Neural cell (in vitro differentiated cells): ENCODE measurements around the gene HIRIP3.

Experiments used
- EP300 ChIP-seq: fragments of 450-650 bp; conservative IDR thresholded peaks from 2 replicates; pipeline ENCODE4 v1.6.1; 2014; ENCODE audit warnings: antibody characterized with exemption, mild to moderate bottlenecking, moderate library complexity; ENCODE audit not compliant: poor library complexity, severe bottlenecking
- EZH2 ChIP-seq: fragments of 200-600, 300-800 bp; shearing (Covaris generic), sonication (generic); IDR thresholded peaks from 2 replicates; pipeline ENCODE4 v1.6.1; 2014; ENCODE audit warnings: antibody characterized with exemption, low read length, borderline replicate concordance, mild to moderate bottlenecking; ENCODE audit not compliant: insufficient read depth, poor library complexity, severe bottlenecking
- POLR2AphosphoS5 ChIP-seq: IDR thresholded peaks from 2 replicates; pipeline ENCODE4 v1.6.1; 2012
- RAD21 ChIP-seq: fragments of 450-650 bp; conservative IDR thresholded peaks from 2 replicates; pipeline ENCODE4 v1.6.1; 2014; ENCODE audit warnings: antibody characterized with exemption, mild to moderate bottlenecking, moderate library complexity
- SMC3 ChIP-seq: fragments of 450-650 bp; conservative IDR thresholded peaks from 2 replicates; pipeline ENCODE4 v1.6.1; 2014; ENCODE audit warnings: antibody characterized with exemption, mild to moderate bottlenecking, moderate library complexity; ENCODE audit not compliant: poor library complexity
- TAF1 ChIP-seq: IDR thresholded peaks from 2 replicates; pipeline ENCODE4 v1.6.1; 2012; ENCODE audit warnings: low read depth
- TF ChIP-seq, protein P1 (sequence below): fragments of 450-650 bp; IDR thresholded peaks from 2 replicates; pipeline ENCODE4 v1.5.1; 2014; ENCODE audit warnings: antibody characterized with exemption, mild to moderate bottlenecking, moderate library complexity; ENCODE audit not compliant: poor library complexity, severe bottlenecking

DNA sequence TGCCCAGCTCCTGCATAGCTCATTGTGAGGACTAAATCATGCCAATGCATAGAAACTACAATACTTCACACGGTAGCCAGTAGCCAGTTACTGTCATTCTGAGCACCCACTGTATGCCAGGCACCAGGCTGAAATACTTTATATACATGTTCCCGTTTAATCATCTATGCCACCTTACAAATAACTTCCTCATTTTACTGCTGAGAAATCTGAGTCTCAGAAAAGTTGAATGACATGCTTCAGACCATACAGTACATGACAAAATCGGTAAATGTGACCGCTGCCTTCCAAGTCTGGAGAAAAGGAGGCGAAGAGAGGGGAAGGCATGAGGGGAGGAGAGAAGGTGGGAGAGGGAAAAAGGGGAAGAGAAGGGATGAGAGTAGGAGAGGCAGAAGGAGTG lies 44.8 kb upstream of the HIRIP3 start:
- TF ChIP-seq TAF1 (no peak), EZH2 (no peak), POLR2AphosphoS5 (no peak), EP300 (no peak), SMC3 (no peak), RAD21 (no peak)
- TF ChIP-seq, protein P1, sequence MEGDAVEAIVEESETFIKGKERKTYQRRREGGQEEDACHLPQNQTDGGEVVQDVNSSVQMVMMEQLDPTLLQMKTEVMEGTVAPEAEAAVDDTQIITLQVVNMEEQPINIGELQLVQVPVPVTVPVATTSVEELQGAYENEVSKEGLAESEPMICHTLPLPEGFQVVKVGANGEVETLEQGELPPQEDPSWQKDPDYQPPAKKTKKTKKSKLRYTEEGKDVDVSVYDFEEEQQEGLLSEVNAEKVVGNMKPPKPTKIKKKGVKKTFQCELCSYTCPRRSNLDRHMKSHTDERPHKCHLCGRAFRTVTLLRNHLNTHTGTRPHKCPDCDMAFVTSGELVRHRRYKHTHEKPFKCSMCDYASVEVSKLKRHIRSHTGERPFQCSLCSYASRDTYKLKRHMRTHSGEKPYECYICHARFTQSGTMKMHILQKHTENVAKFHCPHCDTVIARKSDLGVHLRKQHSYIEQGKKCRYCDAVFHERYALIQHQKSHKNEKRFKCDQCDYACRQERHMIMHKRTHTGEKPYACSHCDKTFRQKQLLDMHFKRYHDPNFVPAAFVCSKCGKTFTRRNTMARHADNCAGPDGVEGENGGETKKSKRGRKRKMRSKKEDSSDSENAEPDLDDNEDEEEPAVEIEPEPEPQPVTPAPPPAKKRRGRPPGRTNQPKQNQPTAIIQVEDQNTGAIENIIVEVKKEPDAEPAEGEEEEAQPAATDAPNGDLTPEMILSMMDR, result no peak
